ENCODE measurements around the gene GHR. TPM values are rescaled to one million over a fixed set of nuclear protein-coding genes. Genes with fewer than 3 reads are reported as not detected.

Gene GHR
- total RNA-seq, 4 donors from 2014 or later, result 6.5 to 27.2 (median 9.6) TPM

DNA sequence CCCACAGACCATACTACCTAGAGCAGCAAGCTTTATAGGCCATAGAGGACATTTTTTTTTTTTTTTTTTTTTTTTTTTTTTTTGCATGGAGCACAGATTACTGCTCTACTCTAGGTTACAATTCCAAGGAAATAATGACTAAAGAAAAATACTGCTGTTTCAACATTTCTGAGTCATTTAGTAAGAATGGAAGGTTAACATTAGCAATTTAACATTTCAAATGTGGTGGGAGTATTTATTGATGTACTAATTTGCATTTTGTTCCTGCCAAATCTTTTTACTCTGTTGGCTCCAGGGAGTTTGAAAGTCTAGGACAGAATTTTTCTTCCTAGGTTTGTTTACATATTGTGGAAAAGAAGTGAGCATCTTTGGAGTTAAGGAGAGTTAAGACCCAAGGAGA, 191.3 kb downstream of the GHR start:
- Histone ChIP-seq H3K36me3 (no peaks in the 10 kb centered on the region), H3K4me1 (peaks cover 0 to 32% (median 2%) of the 10 kb centered on the region in 3 donors), H3K27ac (no peak overlapping the region), H3K4me3 (no peak overlapping the region), H3K27me3 (no peaks in the 10 kb centered on the region), H3K9me3 (no peaks in the 10 kb centered on the region)
- no peak for ATAC-seq
- TF ChIP-seq POLR2AphosphoS5 (IDR thresholded peaks at IDR 0.05) (peak; percentile 64), POLR2A (IDR thresholded peaks at IDR 0.05) (no peak)

DNA sequence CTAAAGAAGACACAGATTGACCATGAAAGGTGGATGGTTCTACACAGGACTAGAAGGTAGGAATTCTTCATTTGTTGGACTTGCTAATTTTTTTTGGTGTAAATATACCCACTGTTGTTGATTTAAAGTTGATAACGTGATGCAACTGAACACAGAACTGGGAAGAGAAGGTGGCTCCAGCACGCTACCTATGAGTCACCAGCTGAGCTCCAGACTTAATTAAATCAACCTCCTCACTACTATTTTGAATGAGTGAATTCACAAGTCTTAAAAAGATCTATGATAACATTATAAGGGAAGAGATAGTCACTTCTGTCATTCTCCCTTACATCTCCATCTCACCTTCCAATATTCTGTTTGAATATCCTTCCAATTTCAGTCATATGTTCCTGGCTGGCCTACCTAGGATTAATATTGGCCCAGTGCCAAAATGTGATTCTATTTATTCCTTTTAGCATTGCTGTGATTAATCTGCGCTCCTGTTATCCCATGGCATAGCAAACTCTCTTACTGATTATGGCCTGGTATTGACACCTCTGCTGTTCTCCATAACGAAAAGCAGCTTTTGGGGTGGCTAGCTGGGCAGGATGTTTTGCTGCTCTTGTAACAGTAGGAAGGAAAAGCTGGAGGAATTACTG, 197.5 kb downstream of the GHR start:
- 47 to 80% methylated on average over 2 to 3 of the region's 4 CpGs for WGBS, 2 donors (ENCODE audit: low coverage in 1 of 2)
- no peak for TF ChIP-seq POLR2AphosphoS5 (IDR thresholded peaks at IDR 0.05)
- TF ChIP-seq EP300 (IDR thresholded peaks at IDR 0.05), result no peak
- TF ChIP-seq POLR2A (IDR thresholded peaks at IDR 0.05), result no peak
- TF ChIP-seq CTCF (IDR thresholded peaks at IDR 0.05), result no peak
- peak; percentile 51 for ATAC-seq

GRCh38 chr5:42621242-42621641, 198.0 kb downstream of the GHR start:
- ATAC-seq, result no peak
- WGBS, 2 donors (ENCODE audit: low coverage in 1 of 2), result 58 to 69% methylated on average over 3 of the region's 3 CpGs

More for the DNA sequence above, 197.5 kb downstream of the GHR start:
- no peaks in the 10 kb centered on the region for H3K9me3 ChIP-seq
- H3K27ac ChIP-seq, result peak overlapping the region in 1 of 4 donors; percentile 25
- H3K27me3 ChIP-seq, result no peaks in the 10 kb centered on the region
- no peaks in the 10 kb centered on the region for H3K36me3 ChIP-seq
- no peak overlapping the region for H3K4me3 ChIP-seq
- peaks cover 2 to 22% (median 11%) of the 10 kb centered on the region in 3 donors for H3K4me1 ChIP-seq

GRCh38 chr5:42621662-42622061, 198.4 kb downstream of the GHR start:
- TF ChIP-seq CTCF (IDR thresholded peaks at IDR 0.05) (no peak), POLR2A (IDR thresholded peaks at IDR 0.05) (no peak), EP300 (IDR thresholded peaks at IDR 0.05) (no peak), POLR2AphosphoS5 (IDR thresholded peaks at IDR 0.05) (no peak)
- 0 to 9% methylated on average over 1 of the region's 1 CpG for WGBS, 2 donors (ENCODE audit: low coverage in 1 of 2)
- H3K4me1 ChIP-seq, result peaks cover 2 to 22% (median 11%) of the 10 kb centered on the region in 3 donors
- no peaks in the 10 kb centered on the region for H3K36me3 ChIP-seq
- no peak overlapping the region for H3K4me3 ChIP-seq
- peak overlapping the region in 2 of 4 donors; percentile 25 to 41 for H3K27ac ChIP-seq
- no peaks in the 10 kb centered on the region for H3K27me3 ChIP-seq
- no peaks in the 10 kb centered on the region for H3K9me3 ChIP-seq
- ATAC-seq, result no peak

More at GRCh38 chr5:42621242-42621641, 198.0 kb downstream of the GHR start:
- H3K36me3 ChIP-seq, result no peaks in the 10 kb centered on the region
- TF ChIP-seq POLR2A (IDR thresholded peaks at IDR 0.05) (no peak), POLR2AphosphoS5 (IDR thresholded peaks at IDR 0.05) (no peak), EP300 (IDR thresholded peaks at IDR 0.05) (no peak), CTCF (IDR thresholded peaks at IDR 0.05) (no peak)
- no peaks in the 10 kb centered on the region for H3K9me3 ChIP-seq
- H3K27me3 ChIP-seq, result no peaks in the 10 kb centered on the region
- H3K4me1 ChIP-seq, result peaks cover 2 to 22% (median 11%) of the 10 kb centered on the region in 3 donors
- H3K27ac ChIP-seq, result peak overlapping the region in 1 of 4 donors; percentile 25
- H3K4me3 ChIP-seq, result no peak overlapping the region

DNA sequence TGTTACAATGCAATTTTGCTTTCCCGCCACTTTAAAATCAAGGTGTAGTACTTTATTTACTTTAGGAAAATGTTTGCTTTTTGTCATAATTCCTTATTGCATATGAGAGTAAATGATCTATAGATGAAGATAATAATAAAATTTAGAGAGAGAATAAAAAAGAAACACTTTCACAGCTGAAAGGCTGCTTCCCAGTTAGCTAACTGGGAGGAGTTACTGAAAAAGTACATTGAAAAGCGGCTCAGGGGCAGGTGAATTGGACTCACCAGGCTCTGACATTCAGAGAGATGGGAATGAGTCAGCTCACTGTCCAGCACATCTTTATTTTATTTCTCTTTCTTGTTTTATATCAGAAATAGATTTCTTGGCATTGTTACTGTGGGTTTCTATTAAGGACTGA, 201.7 kb downstream of the GHR start:
- Histone ChIP-seq H3K36me3 (no peaks in the 10 kb centered on the region), H3K27ac (no peak overlapping the region), H3K27me3 (no peaks in the 10 kb centered on the region), H3K4me3 (no peak overlapping the region), H3K9me3 (no peaks in the 10 kb centered on the region), H3K4me1 (peaks cover 2 to 22% (median 11%) of the 10 kb centered on the region in 3 donors)
- 80 to 96% methylated on average over 2 of the region's 2 CpGs for WGBS, 2 donors (ENCODE audit: low coverage in 1 of 2)
- TF ChIP-seq POLR2A (IDR thresholded peaks at IDR 0.05) (no peak), EP300 (IDR thresholded peaks at IDR 0.05) (no peak), POLR2AphosphoS5 (IDR thresholded peaks at IDR 0.05) (no peak), CTCF (IDR thresholded peaks at IDR 0.05) (no peak)
- no peak for ATAC-seq
